ENCODE measurements around the gene GSS.

DNA sequence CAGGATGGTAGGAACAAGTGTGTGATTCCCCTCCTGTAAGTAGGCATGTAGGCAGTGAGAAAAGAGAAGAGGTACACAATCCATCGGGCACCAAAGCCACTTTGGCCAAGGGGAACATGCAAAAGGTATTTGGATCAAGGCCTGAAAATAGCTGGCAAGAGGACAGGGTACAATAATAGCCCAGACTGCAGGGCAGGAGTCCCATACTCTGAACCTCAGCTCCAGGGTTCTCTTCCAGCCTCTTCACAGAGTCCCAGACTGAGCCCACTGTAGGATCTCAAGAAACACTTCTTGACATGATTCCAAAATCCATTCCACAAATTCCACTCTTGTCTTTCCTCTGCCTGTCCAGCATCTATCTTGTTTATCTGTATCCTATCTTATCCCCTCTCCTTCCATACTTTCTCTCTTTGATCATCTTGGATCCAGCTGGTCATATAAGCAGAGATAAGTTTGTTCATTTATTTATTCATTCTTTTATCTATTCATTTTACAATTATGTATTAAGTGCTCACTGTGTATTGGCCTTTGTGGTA is 59.5 kb downstream of the GSS start:
- TF ChIP-seq, protein P1, sequence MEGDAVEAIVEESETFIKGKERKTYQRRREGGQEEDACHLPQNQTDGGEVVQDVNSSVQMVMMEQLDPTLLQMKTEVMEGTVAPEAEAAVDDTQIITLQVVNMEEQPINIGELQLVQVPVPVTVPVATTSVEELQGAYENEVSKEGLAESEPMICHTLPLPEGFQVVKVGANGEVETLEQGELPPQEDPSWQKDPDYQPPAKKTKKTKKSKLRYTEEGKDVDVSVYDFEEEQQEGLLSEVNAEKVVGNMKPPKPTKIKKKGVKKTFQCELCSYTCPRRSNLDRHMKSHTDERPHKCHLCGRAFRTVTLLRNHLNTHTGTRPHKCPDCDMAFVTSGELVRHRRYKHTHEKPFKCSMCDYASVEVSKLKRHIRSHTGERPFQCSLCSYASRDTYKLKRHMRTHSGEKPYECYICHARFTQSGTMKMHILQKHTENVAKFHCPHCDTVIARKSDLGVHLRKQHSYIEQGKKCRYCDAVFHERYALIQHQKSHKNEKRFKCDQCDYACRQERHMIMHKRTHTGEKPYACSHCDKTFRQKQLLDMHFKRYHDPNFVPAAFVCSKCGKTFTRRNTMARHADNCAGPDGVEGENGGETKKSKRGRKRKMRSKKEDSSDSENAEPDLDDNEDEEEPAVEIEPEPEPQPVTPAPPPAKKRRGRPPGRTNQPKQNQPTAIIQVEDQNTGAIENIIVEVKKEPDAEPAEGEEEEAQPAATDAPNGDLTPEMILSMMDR (IDR thresholded peaks at IDR 0.05) = no peak
- no peak for TF ChIP-seq POLR2A (IDR thresholded peaks at IDR 0.05)

All from testis (tissue), 2 donors.